ENCODE results near the gene PTPRS.

PTPRS gene

DNA sequence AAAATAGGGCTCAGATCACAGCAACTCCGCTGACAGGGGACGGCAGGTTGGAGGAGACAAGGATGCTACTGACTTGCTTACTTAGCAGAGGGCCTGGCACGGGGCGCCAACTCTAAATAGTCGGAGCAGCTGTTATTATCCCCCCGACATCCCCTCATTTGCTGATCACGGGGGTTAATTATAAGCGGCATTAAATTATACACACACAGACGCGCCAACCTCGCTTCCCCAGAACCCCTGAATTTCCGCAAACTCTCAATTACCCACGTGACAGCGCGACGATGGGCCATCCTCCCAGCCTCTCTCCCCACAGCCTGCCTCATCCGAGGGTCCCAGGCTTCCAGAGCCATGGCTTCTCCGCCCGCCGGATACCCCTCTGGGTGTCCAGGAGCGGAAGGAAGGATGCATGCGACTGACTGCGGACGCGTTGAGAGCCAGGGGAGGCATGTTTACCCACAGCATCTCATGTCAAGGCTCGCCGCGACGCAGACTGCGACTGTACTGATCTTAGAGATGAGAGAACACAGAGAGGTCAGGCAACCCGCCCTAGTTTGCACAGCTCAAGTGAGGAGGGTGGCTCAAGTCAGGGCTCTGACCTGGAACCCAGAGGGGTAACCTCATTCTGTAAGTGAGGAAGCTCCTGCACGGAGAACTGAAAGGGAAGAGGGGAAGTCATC lies 5.7 kb downstream of the PTPRS start:
- DNase-seq, result no peak
- no peaks in the 10 kb centered on the region for H3K4me1 ChIP-seq (ENCODE audit: low read length)
- H3K4me2 ChIP-seq (ENCODE audit: low read depth, low read length), result no peak overlapping the region
- no peak for TF ChIP-seq EZH2 (optimal IDR thresholded peaks at IDR 0.05; ENCODE audit: low read depth, low read length)
- no peak for TF ChIP-seq EZH2phosphoT487 (IDR thresholded peaks at IDR 0.05; ENCODE audit: low read length)
- TF ChIP-seq, protein P1, sequence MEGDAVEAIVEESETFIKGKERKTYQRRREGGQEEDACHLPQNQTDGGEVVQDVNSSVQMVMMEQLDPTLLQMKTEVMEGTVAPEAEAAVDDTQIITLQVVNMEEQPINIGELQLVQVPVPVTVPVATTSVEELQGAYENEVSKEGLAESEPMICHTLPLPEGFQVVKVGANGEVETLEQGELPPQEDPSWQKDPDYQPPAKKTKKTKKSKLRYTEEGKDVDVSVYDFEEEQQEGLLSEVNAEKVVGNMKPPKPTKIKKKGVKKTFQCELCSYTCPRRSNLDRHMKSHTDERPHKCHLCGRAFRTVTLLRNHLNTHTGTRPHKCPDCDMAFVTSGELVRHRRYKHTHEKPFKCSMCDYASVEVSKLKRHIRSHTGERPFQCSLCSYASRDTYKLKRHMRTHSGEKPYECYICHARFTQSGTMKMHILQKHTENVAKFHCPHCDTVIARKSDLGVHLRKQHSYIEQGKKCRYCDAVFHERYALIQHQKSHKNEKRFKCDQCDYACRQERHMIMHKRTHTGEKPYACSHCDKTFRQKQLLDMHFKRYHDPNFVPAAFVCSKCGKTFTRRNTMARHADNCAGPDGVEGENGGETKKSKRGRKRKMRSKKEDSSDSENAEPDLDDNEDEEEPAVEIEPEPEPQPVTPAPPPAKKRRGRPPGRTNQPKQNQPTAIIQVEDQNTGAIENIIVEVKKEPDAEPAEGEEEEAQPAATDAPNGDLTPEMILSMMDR (IDR thresholded peaks at IDR 0.05; ENCODE audit: low read length), result no peak
- no peak overlapping the region for H3K27ac ChIP-seq (ENCODE audit: low read length)
- no peak overlapping the region for H3K9ac ChIP-seq (ENCODE audit: low read length)
- no peaks in the 10 kb centered on the region for H3K9me3 ChIP-seq (replicated peaks; ENCODE audit: insufficient read depth, low read length)
- no peaks in the 10 kb centered on the region for H3K79me2 ChIP-seq (ENCODE audit: low read length)
- no peaks in the 10 kb centered on the region for H3K9me2 ChIP-seq (replicated peaks; ENCODE audit: insufficient read depth, low read length)
- H3K27me3 ChIP-seq (replicated peaks; ENCODE audit: insufficient read depth, low read length), result peaks cover 96% of the 10 kb centered on the region
- H3K36me3 ChIP-seq (replicated peaks; ENCODE audit: insufficient read depth, low read length), result no peaks in the 10 kb centered on the region
- H2AFZ ChIP-seq (ENCODE audit: low read length), result no peak overlapping the region
- H3K4me3 ChIP-seq (ENCODE audit: low read length), result no peak overlapping the region
- H3F3A ChIP-seq (ENCODE audit: insufficient read depth, low read length), result no peaks in the 10 kb centered on the region
- no peaks in the 10 kb centered on the region for H4K20me1 ChIP-seq (ENCODE audit: insufficient read depth, low read length)

DNA sequence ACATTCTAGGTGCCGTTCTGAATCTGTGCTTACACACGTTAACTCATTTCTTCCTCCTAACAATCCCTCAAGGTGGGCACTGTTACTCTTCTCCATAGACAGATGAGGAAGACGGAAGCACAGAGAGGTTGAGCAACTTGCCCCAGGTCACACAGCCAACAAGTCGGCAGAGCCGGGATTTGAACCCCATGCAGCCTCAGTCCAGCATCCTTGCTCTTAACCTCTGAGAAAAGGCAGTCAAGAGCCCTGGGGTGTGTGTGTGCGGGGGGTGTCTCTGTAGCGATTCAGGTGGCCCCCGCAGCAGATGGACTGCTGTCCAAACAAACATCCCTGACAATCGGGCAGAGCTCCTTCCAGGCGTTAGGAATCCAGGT lies 6.3 kb downstream of the PTPRS start:
- no peaks in the 10 kb centered on the region for H4K20me1 ChIP-seq (ENCODE audit: insufficient read depth, low read length)
- H3K4me1 ChIP-seq (ENCODE audit: low read length), result no peaks in the 10 kb centered on the region
- no peak overlapping the region for H3K27ac ChIP-seq (ENCODE audit: low read length)
- no peak for TF ChIP-seq EZH2phosphoT487 (IDR thresholded peaks at IDR 0.05; ENCODE audit: low read length)
- TF ChIP-seq, protein P1 (IDR thresholded peaks at IDR 0.05; ENCODE audit: low read length), result no peak
- no peak for TF ChIP-seq EZH2 (optimal IDR thresholded peaks at IDR 0.05; ENCODE audit: low read depth, low read length)
- H3K9me2 ChIP-seq (replicated peaks; ENCODE audit: insufficient read depth, low read length), result no peaks in the 10 kb centered on the region
- no peaks in the 10 kb centered on the region for H3K79me2 ChIP-seq (ENCODE audit: low read length)
- no peak overlapping the region for H3K4me3 ChIP-seq (ENCODE audit: low read length)
- H3K4me2 ChIP-seq (ENCODE audit: low read depth, low read length), result no peak overlapping the region
- H3F3A ChIP-seq (ENCODE audit: insufficient read depth, low read length), result no peaks in the 10 kb centered on the region
- no peak overlapping the region for H2AFZ ChIP-seq (ENCODE audit: low read length)
- H3K27me3 ChIP-seq (replicated peaks; ENCODE audit: insufficient read depth, low read length), result peaks cover 97% of the 10 kb centered on the region
- DNase-seq, result no peak
- H3K36me3 ChIP-seq (replicated peaks; ENCODE audit: insufficient read depth, low read length), result no peaks in the 10 kb centered on the region
- H3K9me3 ChIP-seq (replicated peaks; ENCODE audit: insufficient read depth, low read length), result no peaks in the 10 kb centered on the region
- no peak overlapping the region for H3K9ac ChIP-seq (ENCODE audit: low read length)

DNA sequence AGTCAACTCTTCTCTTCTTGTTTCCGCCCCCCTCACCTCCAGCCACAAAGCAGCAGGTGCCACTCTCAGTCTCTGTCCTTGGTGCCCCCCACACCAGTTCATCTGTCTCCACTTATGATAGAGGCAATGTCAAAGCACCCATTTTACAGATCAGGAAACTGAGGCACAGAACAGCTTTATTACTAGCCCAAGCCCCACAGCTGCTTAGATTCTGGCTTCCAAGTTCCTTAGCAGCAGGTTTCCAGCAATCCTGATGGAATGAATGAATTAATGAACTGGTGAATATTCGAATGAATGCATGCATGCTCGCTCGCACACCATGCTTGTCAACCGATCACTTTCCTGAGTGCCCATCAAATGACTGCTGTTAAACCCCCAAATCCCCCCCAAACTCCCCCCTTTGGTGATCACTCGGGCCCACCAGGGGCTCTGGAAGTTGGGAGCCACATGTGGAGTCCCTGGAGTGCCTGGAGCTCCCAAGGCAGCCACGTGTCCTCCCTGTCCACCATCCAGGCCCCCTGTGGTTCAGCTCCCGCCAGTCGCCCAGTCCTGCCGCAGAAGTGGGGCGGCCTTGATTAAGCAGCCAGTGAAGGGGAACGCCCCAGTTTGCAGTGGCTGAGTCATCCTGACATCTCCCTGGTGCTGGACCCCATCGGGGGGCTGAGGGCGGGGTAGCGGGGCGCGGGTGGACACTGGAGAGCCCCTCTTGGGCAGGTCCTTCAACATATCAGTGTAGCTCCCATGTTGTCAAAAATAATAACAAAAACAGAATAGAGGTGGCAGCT lies 6.8 kb downstream of the PTPRS start:
- DNase-seq, result no peak
- Histone ChIP-seq H3K9me3 (replicated peaks; ENCODE audit: insufficient read depth, low read length) (no peaks in the 10 kb centered on the region), H3K9me2 (replicated peaks; ENCODE audit: insufficient read depth, low read length) (no peaks in the 10 kb centered on the region), H3K27ac (ENCODE audit: low read length) (no peak overlapping the region), H3F3A (ENCODE audit: insufficient read depth, low read length) (no peaks in the 10 kb centered on the region), H4K20me1 (ENCODE audit: insufficient read depth, low read length) (no peaks in the 10 kb centered on the region), H3K4me1 (ENCODE audit: low read length) (no peaks in the 10 kb centered on the region), H3K4me3 (ENCODE audit: low read length) (no peak overlapping the region), H3K36me3 (replicated peaks; ENCODE audit: insufficient read depth, low read length) (no peaks in the 10 kb centered on the region), H3K4me2 (ENCODE audit: low read depth, low read length) (no peak overlapping the region), H2AFZ (ENCODE audit: low read length) (no peak overlapping the region), H3K27me3 (replicated peaks; ENCODE audit: insufficient read depth, low read length) (peaks cover 97% of the 10 kb centered on the region), H3K9ac (ENCODE audit: low read length) (no peak overlapping the region), H3K79me2 (ENCODE audit: low read length) (no peaks in the 10 kb centered on the region)
- TF ChIP-seq EZH2 (optimal IDR thresholded peaks at IDR 0.05; ENCODE audit: low read depth, low read length), result no peak
- no peak for TF ChIP-seq EZH2phosphoT487 (IDR thresholded peaks at IDR 0.05; ENCODE audit: low read length)
- TF ChIP-seq, protein P1 (IDR thresholded peaks at IDR 0.05; ENCODE audit: low read length), result no peak

Measured in MM.1S (cell line).